ENCODE measurements around the gene RINL.

The RINL gene

DNA sequence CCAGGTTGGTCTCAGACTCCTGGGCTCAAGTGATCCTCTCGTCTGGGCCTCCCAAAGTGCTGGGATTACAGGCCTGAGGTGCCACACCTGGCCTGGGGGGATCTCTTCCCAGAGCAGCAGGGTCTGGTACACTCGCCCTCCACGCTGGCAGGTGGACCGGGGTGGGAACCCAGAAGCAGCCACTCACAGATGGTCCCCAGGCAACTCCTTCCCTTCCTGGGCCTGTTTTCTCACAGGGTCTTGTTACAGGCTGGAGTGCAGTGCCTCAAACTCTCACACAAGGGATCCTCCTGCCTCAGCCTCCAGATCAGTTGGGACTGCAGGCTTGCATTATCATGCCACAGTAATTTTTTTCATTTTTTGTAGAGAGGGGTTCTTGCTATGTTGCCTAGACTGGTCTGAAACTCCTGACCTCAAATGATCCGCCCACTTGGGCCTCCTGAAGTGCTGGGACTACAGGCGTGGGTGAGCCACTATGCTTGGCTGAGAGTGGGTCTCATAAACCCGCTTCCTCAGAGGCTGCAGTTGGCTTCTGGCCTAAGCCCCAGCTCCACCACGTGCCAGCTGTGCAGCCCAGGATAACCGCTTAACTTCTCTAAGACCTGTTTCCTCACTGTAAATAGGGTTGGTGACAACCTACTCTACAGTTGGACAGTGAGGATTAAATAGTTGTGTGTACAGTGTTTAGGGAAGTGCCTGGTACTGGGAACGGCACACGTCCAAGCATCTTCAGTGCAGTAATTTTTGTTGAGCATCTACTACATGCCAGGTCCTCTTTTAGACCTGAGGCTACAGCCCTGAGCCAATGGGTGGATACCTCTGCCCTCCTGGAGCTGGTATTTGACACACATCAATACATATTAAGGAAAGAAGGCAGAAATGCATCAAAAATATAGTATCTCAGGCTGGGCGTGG is 34.8 kb upstream of the RINL start:
- DNase-seq (ENCODE audit: low read depth) = no peak
- H3K4me3 ChIP-seq (ENCODE audit: low read depth, low read length) = no peak overlapping the region
- in situ Hi-C loops (cut with HindIII; ENCODE audit: low sequenced_read_pairs) = no loop called here
- TF ChIP-seq CTCF (IDR thresholded peaks at IDR 0.05; ENCODE audit: low read depth, low read length, missing control alignments) = no peak

DNA sequence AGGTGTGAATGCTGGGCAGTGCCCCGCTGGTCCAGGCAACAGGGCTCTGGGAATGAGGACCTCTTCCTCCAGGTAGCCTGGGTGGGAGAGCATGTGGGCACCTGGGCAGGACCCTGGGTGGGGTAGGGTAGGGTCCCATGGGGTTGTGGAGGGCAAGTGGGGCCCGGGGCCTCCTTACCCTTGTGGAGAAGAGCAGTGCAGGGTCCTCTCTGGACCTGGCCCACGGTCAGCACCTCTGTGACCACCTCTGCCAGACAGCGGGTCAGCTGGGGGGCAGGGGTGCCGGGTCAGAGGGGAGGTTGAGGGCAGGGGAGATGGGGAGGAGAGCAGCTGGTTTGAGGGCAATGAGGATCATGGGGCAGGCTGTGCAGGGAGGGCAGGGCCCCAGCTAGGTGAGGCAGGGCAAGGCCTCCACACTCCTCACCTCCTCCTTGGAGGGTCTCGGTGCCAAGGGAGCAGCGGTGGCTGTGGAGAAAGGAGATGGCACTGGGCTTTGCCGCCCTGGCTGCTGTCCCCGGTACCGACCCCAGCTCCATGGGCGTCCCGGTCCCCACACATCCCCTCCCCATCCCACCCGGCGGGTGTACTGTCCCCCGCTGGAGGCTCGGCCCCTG is 33.4 kb upstream of the RINL start:
- no peak for DNase-seq (ENCODE audit: low read depth)
- H3K4me3 ChIP-seq (ENCODE audit: low read depth, low read length) = no peak overlapping the region
- in situ Hi-C loops (cut with HindIII; ENCODE audit: low sequenced_read_pairs) = no loop called here
- TF ChIP-seq CTCF (IDR thresholded peaks at IDR 0.05; ENCODE audit: low read depth, low read length, missing control alignments) = no peak

DNA sequence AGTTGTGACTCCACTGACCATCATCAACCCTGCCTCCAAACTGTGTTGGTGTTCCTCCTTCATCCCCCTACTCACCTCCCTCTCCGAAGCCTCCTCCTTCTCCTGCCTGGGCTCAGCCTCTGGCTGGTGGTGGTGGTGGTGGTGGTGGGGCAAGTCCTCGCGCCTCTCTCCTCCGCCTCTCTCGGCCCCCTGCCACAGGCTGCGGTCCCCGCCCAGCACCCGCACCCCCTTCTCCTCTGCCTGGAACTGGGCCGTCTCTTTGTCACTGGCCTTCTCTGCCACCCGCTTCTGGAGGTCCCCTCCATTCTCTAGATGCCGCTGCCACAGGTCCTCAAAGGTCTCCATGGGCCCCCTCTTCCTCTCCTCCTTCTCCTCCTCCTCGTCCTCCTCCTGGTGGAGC is 32.4 kb upstream of the RINL start:
- DNase-seq (ENCODE audit: low read depth) = no peak
- in situ Hi-C loops (cut with HindIII; ENCODE audit: low sequenced_read_pairs) = no loop called here
- no peak overlapping the region for H3K4me3 ChIP-seq (ENCODE audit: low read depth, low read length)
- no peak for TF ChIP-seq CTCF (IDR thresholded peaks at IDR 0.05; ENCODE audit: low read depth, low read length, missing control alignments)

- in situ Hi-C loops (cut with HindIII; ENCODE audit: low sequenced_read_pairs) = no loop called here
- DNase-seq (ENCODE audit: low read depth) = no peak
- TF ChIP-seq CTCF (IDR thresholded peaks at IDR 0.05; ENCODE audit: low read depth, low read length, missing control alignments) = no peak
- H3K4me3 ChIP-seq (ENCODE audit: low read depth, low read length) = no peak overlapping the region
Observed at GRCh38 chr19:38908911-38909310, 30.8 kb upstream of the RINL start.

DNA sequence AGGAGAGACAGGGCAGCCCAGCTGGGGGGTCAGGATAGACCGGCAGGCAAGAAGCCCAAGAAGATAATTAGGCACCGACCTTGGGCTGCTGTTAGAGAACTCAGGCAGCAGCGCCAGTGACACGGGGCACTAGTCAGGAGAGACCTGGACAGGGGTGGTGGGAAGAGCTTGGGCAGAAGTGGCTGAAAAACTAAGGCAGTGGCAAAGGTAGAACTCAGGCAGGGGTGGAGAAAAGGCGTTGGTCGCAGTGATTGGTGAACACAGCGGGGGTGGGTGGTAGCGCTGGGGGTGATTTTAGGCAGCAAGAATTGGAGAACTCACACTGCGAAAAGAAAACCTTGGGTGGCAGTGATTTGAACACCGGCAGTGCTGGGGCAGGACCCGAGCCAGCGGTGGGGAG is 29.6 kb upstream of the RINL start:
- DNase-seq (ENCODE audit: low read depth) = no peak
- TF ChIP-seq CTCF (IDR thresholded peaks at IDR 0.05; ENCODE audit: low read depth, low read length, missing control alignments) = no peak
- in situ Hi-C loops (cut with HindIII; ENCODE audit: low sequenced_read_pairs) = no loop called here
- no peak overlapping the region for H3K4me3 ChIP-seq (ENCODE audit: low read depth, low read length)

- in situ Hi-C loops (cut with HindIII; ENCODE audit: low sequenced_read_pairs) = no loop called here
- no peak for TF ChIP-seq CTCF (IDR thresholded peaks at IDR 0.05; ENCODE audit: low read depth, low read length, missing control alignments)
- H3K4me3 ChIP-seq (ENCODE audit: low read depth, low read length) = no peak overlapping the region
- DNase-seq (ENCODE audit: low read depth) = no peak
Observed at GRCh38 chr19:38907227-38907626, 29.2 kb upstream of the RINL start.

Measured in astrocyte of the cerebellum (primary cell).